A549 (cell line): ENCODE measurements around the gene ENTPD7. TPM values are rescaled to one million over a fixed set of nuclear protein-coding genes. Genes with fewer than 3 reads are reported as not detected.

Experiments used
- ATAC-seq, 2 experiments: fragments of 200-7000 bp in 1 of 2; fragments of >200 bp in 1 of 2; cut with Nextera tagmentation in 1 of 2; cut with Tn5 transposase in 1 of 2; 3 replicates each; pipeline versions ENCODE4 v1.8.0 to v1.9.1; 2018 to 2020; ENCODE audit warnings: mild to moderate bottlenecking in 1 of 2, moderate library complexity in 1 of 2
- CTCF ChIA-PET: fragments of 300-600 bp; sonication (Branson Sonifier 250); formaldehyde crosslinking; extraction: SDS; loops from one replicate; lab custom pipeline; 2021; ENCODE audit warnings: antibody characterized with exemption, inconsistent platforms; lab: Yijun Ruan, JAX
- POLR2A ChIA-PET: fragments of 350-600 bp; formaldehyde crosslinking; extraction: SDS; loops from one replicate; lab custom pipeline; 2021; ENCODE audit warnings: antibody characterized with exemption, inconsistent platforms; lab: Yijun Ruan, JAX
- DNase-seq, 2 experiments: peaks; one replicate each; pipeline versions ENCODE4 v3.0.0 to v3.0.0-alpha.2; 2011 to 2016; ENCODE audit warnings: low read depth in 1 of 2, low spot score in 1 of 2
- FAIRE-seq: peaks from 2 replicates; lab custom pipeline; 2011; peaks lifted over from hg19 to GRCh38; lab: Jason Lieb, UNC
- H3K27ac ChIP-seq, 2 experiments: fragments of >200 bp; sonication (Bioruptor Twin); formaldehyde crosslinking; 3 replicates each; pipeline ENCODE4 v1.5.1; 2016 to 2017
- H3K4me1 ChIP-seq: fragments of >200 bp; sonication (Bioruptor Twin); formaldehyde crosslinking; 3 replicates; pipeline ENCODE4 v1.6.1; 2016
- H3K4me2 ChIP-seq: fragments of >200 bp; sonication (Bioruptor Twin); formaldehyde crosslinking; 3 replicates; pipeline ENCODE4 v1.6.1; 2016
- H3K4me3 ChIP-seq: fragments of >200 bp; sonication (Bioruptor Twin); formaldehyde crosslinking; 3 replicates; pipeline ENCODE4 v1.5.1; 2016
- H3K9me3 ChIP-seq: fragments of >200 bp; sonication (Bioruptor Twin); formaldehyde crosslinking; 3 replicates; pipeline ENCODE4 v1.6.1; 2016
- ATOH8 ChIP-seq: fragments of 250-450 bp; sonication (Bioruptor Pico); IDR thresholded peaks from 2 replicates; pipeline ENCODE4 v1.5.0; 2020; ENCODE audit warnings: low read depth, mild to moderate bottlenecking, moderate library complexity
- BHLHE40 ChIP-seq: IDR thresholded peaks from 2 replicates; pipeline ENCODE4 v1.6.1; 2012; ENCODE audit warnings: low read depth, low read length, inconsistent platforms
- CBX8 ChIP-seq: fragments of 200-600 bp; sonication (generic); IDR thresholded peaks from 2 replicates; pipeline ENCODE4 v1.6.1; 2016
- CHD2 ChIP-seq: fragments of 150-350 bp; IDR thresholded peaks from 2 replicates; pipeline ENCODE4 v1.6.1; 2014; ENCODE audit warnings: low read length; ENCODE audit not compliant: partially characterized antibody
- CTCF ChIP-seq: fragments of >200 bp; sonication (Bioruptor Twin); formaldehyde crosslinking; IDR thresholded peaks from 3 replicates; pipeline ENCODE4 v1.5.1; 2016
- E2F6 ChIP-seq: IDR thresholded peaks from 2 replicates; pipeline ENCODE4 v1.6.1; 2012; ENCODE audit warnings: low read depth, borderline replicate concordance
- EHMT2 ChIP-seq: fragments of 200-600 bp; sonication (generic); IDR thresholded peaks from 2 replicates; pipeline ENCODE4 v1.6.1; 2016; ENCODE audit warnings: antibody characterized with exemption, low read depth, mild to moderate bottlenecking, moderate library complexity
- HMGXB4 ChIP-seq: fragments of 250-450 bp; sonication (Bioruptor Pico); IDR thresholded peaks from 2 replicates; pipeline ENCODE4 v1.5.0; 2021; ENCODE audit warnings: mild to moderate bottlenecking, moderate library complexity, borderline replicate concordance
- HOXA7 ChIP-seq: fragments of 250-450 bp; sonication (Bioruptor Pico); IDR thresholded peaks from 2 replicates; pipeline ENCODE4 v1.5.0; 2020; ENCODE audit warnings: mild to moderate bottlenecking, moderate library complexity
- HOXB13 ChIP-seq: fragments of 250-450 bp; sonication (Bioruptor Pico); IDR thresholded peaks from 2 replicates; pipeline ENCODE4 v1.5.0; 2020; ENCODE audit warnings: low read depth, mild to moderate bottlenecking, moderate library complexity
- HOXB5 ChIP-seq: fragments of 250-450 bp; sonication (Bioruptor Pico); IDR thresholded peaks from 2 replicates; pipeline ENCODE4 v1.5.0; 2020; ENCODE audit warnings: mild to moderate bottlenecking, moderate library complexity
- JUNB ChIP-seq: fragments of >200 bp; sonication (Bioruptor Twin); formaldehyde crosslinking; IDR thresholded peaks from 2 replicates; pipeline ENCODE4 v1.6.1; 2016
- KDM1A ChIP-seq: fragments of 200-600 bp; sonication (generic); IDR thresholded peaks from 2 replicates; pipeline ENCODE4 v1.6.1; 2016; ENCODE audit warnings: low read depth, mild to moderate bottlenecking
- KDM5A ChIP-seq: fragments of 200-600 bp; sonication (generic); IDR thresholded peaks from 2 replicates; pipeline ENCODE4 v1.6.1; 2016; ENCODE audit warnings: antibody characterized with exemption, mild to moderate bottlenecking
- MAZ ChIP-seq: fragments of 150-350 bp; IDR thresholded peaks from 2 replicates; pipeline ENCODE4 v1.6.1; 2014; ENCODE audit warnings: antibody characterized with exemption, low read depth, low read length, borderline replicate concordance
- MYC ChIP-seq: IDR thresholded peaks from 2 replicates; pipeline ENCODE4 v1.6.1; 2012; ENCODE audit warnings: mild to moderate bottlenecking, inconsistent platforms, low read length, improper control_type of control experiment, borderline replicate concordance
- NR3C1 ChIP-seq: fragments of >200 bp; sonication (Bioruptor Twin); formaldehyde crosslinking; IDR thresholded peaks from 3 replicates; pipeline ENCODE4 v1.6.1; 2017
- PBX3 ChIP-seq: IDR thresholded peaks from 2 replicates; pipeline ENCODE4 v1.6.1; 2012
- PHF8 ChIP-seq: fragments of 200-600 bp; sonication (generic); IDR thresholded peaks from 2 replicates; pipeline ENCODE4 v1.6.1; 2016; ENCODE audit warnings: low read depth, mild to moderate bottlenecking, antibody characterized with exemption, moderate library complexity, borderline replicate concordance
- POLR2A ChIP-seq: IDR thresholded peaks from 2 replicates; pipeline ENCODE4 v1.6.1; 2012; ENCODE audit warnings: mild to moderate bottlenecking, low read length
- POLR2AphosphoS2 ChIP-seq: conservative IDR thresholded peaks from 2 replicates; pipeline ENCODE4 v1.6.1; 2012; ENCODE audit warnings: low read length, improper control_type of control experiment, inconsistent platforms
- RCOR1 ChIP-seq: fragments of 150-350 bp; IDR thresholded peaks from 2 replicates; pipeline ENCODE4 v1.6.1; 2014; ENCODE audit warnings: antibody characterized with exemption, low read length, low read depth
- RNF2 ChIP-seq: fragments of 200-600 bp; sonication (generic); IDR thresholded peaks from 2 replicates; pipeline ENCODE4 v1.6.1; 2016; ENCODE audit warnings: low read depth, mild to moderate bottlenecking, antibody characterized with exemption, moderate library complexity, borderline replicate concordance
- USF2 ChIP-seq: fragments of 450-650 bp; IDR thresholded peaks from 2 replicates; pipeline ENCODE4 v1.6.1; 2014; ENCODE audit warnings: antibody characterized with exemption
- ZC3H11A ChIP-seq: fragments of 450-650 bp; IDR thresholded peaks from 2 replicates; pipeline ENCODE4 v1.6.1; 2014; ENCODE audit warnings: antibody characterized with exemption, mild to moderate bottlenecking
- ZNF302 ChIP-seq: fragments of 250-450 bp; sonication (Bioruptor Pico); IDR thresholded peaks from 2 replicates; pipeline ENCODE4 v1.9.0; 2021; ENCODE audit warnings: inconsistent platforms, mild to moderate bottlenecking, moderate library complexity
- WGBS: methylation state at CpG from one replicate; pipeline ENCODE4 v1.1.6; 2017; ENCODE audit errors: missing lambda C conversion rate; 5-methylcytosine and 5-hydroxymethylcytosine counted together
- polyA plus RNA-seq, 4 experiments: library from polyadenylated mRNA; depleted of rRNA in 3 of 4; stranded (reverse); fragments of >200 nt; fragmentation: RNase III in 1 of 4; extraction: RNeasy Plus Mini Kit Qiagen cat#74134 plus additional on column Dnase treatment in 1 of 4; gene quantifications; 2 replicates in 3 of 4; 3 replicates in 1 of 4; pipeline ENCODE4 v1.2.3, GENCODE V29; 2011 to 2017

ENTPD7 gene
- polyA plus RNA-seq, 2 of the 4 experiments (the other 2 are of a cell fraction): 6.8 to 10.4 TPM

- TF ChIP-seq HMGXB4 (no peak), HOXB5 (no peak), EHMT2 (no peak), BHLHE40 (no peak), MYC (no peak), RNF2 (no peak), POLR2AphosphoS2 (no peak), POLR2A (no peak)
Measured at GRCh38 chr10:99693933-99694583, 34.7 kb downstream of the ENTPD7 start (continued).

- TF ChIP-seq HOXB13 (CRISPR knock-in tag) (no peak), NR3C1 (no peak), BHLHE40 (no peak), ZC3H11A (no peak), CHD2 (no peak), JUNB (no peak), CBX8 (no peak), ZNF302 (CRISPR knock-in tag) (no peak), USF2 (no peak), HOXA7 (CRISPR knock-in tag) (no peak), PHF8 (no peak), KDM1A (no peak), KDM5A (no peak), E2F6 (no peak), RCOR1 (no peak)
- no peak overlapping the region for H3K4me3 ChIP-seq
- ATAC-seq: no peak
- WGBS: 83% methylated on average over 6 of the region's 6 CpGs
- no peaks in the 10 kb centered on the region for H3K9me3 ChIP-seq
- H3K4me1 ChIP-seq: no peaks in the 10 kb centered on the region
- FAIRE-seq: no peak
- no peak overlapping the region for H3K4me2 ChIP-seq
- ChIA-PET POLR2A (no interaction called here), CTCF (interaction anchor here (0.6 kb wide), 1 partner anchor 393 kb away, joined by 3 read pairs; no protein-coding TSS in a partner anchor)
- no peak overlapping the region for H3K27ac ChIP-seq
- no peak for DNase-seq
Measured at GRCh38 chr10:99695761-99696160, 36.5 kb downstream of the ENTPD7 start.

- Histone ChIP-seq H3K4me2 (no peak overlapping the region), H3K9me3 (no peaks in the 10 kb centered on the region), H3K4me3 (no peak overlapping the region), H3K27ac (no peak overlapping the region), H3K4me1 (no peaks in the 10 kb centered on the region)
- ChIA-PET CTCF (no interaction called here), POLR2A (no interaction called here)
- 96% methylated on average over 8 of the region's 8 CpGs for WGBS
- ATAC-seq: peak in 1 of 2 experiments; percentile 61; a peak in 3 of 6 replicates
- no peak for DNase-seq
- FAIRE-seq: no peak
- TF ChIP-seq EHMT2 (no peak), HMGXB4 (no peak), CTCF (no peak), ZC3H11A (no peak), ATOH8 (CRISPR knock-in tag) (no peak), PBX3 (no peak), HOXB5 (no peak), MAZ (no peak)
Measured at GRCh38 chr10:99698504-99699080, 39.3 kb downstream of the ENTPD7 start.
